Erythroblast (primary cell): Measurements from ENCODE around the gene CLDN20.
"Not testable (repeated sequence)": the region's sequence is repeated elsewhere in the genome, so short reads cannot be mapped to it uniquely, and the experiment has no call there.

ENCODE experiments used
- GATA1 ChIP-seq: IDR thresholded peaks from 2 replicates; pipeline ENCODE4 v1.6.1; 2011; ENCODE audit warnings: low read depth, mild to moderate bottlenecking, control low read depth, low read length, moderate library complexity
- POLR2A ChIP-seq: IDR thresholded peaks from 2 replicates; pipeline ENCODE4 v1.6.1; 2011; ENCODE audit warnings: mild to moderate bottlenecking, low read length

DNA sequence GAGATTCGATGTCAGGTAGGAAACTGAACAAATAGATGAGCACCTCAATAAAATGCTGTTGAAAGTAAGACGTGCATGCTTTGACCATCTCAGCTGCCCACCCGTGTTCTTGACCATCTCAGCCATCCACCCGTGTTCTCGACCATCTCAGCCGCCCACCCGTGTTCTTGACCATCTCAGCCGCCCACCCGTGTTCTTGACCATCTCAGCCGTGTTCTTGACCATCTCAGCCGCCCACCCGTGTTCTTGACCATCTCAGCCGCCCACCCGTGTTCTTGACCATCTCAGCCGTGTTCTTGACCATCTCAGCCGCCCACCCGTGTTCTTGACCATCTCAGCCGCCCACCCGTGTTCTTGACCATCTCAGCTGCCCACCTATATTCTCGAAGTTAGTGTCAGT lies 45.1 kb upstream of the CLDN20 start:
- not testable (repeated sequence) for TF ChIP-seq POLR2A, GATA1
